Measurements from ENCODE around the gene CDADC1. TPM values are rescaled to one million over a fixed set of nuclear protein-coding genes. Genes with fewer than 3 reads are reported as not detected.

Gene CDADC1
- total RNA-seq, 2 donors from 2014 or later, result 11.7 to 13.6 TPM

DNA sequence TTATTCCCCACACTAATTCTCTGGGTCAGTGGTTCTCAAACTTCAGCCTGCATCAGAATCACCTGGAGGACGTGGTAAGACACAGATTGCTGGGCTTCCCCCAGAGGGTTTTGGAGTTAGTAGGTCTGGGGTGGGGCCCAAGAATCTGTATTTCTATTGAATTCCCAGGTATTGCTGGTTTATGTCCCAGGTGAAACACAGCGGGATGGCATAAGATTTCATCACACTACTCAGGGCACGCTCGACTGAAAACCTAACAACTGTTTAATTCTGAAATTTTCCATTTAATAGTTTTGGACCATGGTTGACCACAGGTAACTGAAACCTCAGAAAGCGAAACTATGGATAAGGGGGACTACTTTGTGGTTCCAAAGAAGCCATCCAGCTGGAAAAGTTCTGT lies 21.1 kb upstream of the CDADC1 start:
- no peak for ATAC-seq
- intact Hi-C loops (cut with DNase I), result no loop called here
- DNase-seq, result no peak

DNA sequence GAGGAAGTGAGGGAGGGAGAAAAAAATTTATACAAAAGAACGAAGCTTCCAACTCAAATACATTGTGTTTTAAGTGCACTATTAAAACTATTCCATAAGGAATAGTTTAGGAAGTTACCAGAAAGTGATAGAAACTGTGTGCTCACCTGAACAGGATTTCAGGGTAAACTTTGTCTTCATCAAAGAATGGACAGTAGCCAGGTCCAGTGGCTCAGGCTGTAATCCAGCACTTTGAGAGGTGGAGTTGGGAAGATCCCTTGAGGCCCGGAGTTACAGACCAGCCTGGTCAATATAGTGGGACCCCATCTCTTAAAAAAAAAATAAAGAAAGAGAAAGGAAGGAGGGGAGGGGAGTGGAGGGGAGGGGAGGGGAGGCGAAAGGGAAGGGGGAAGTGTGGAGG lies 13.0 kb upstream of the CDADC1 start:
- intact Hi-C loops (cut with DNase I), result no loop called here
- ATAC-seq (no peak), DNase-seq (no peak)

DNA sequence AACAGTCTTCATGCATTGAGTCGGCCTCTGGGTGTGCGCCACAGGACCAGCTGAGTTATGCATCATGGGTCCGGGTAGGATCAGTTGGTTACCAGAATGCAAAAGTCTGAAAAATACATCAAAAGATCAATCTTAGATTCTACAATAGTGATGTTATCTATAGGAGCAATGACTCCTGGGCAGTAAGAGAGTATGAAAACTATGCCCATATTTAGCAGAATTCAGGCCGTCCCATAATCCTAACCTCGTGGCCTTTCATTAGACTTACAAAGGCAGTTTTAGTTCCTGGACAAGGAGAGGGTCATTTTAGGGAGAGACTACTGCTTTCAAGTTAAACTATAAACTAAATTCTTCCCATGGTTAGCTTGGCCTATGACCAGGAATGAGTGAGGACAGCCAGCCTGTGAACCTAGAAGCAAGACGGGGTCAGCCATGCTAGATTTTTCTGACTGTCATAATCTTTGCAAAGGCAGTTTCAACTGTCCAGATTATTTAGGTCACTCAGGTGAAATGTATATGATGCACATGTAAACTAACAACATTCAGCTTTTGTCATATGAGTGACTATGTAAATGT lies 11.8 kb upstream of the CDADC1 start:
- intact Hi-C loops (cut with DNase I), result no loop called here
- no peak for DNase-seq
- no peak for ATAC-seq

DNA sequence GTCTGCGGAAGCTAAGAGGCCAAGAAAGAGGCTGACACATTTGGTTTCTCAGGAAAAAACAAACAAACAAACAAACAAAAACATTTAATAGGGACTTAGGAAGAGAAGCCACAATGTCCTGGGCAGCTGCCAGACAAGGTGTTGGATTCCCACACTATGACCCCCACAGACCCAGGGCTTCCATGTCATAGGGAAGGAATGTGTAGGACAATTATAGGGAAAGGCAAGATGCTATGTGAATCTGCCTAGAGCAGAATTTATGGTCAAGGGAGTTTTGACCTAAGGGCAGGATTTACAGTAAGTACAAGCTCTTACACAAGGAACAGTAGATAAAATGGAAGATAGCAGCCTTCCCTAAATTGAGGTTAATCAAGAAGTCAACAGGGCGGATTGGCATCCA lies 9.1 kb upstream of the CDADC1 start:
- intact Hi-C loops (cut with DNase I), result no loop called here
- DNase-seq (no peak), ATAC-seq (no peak)

DNA sequence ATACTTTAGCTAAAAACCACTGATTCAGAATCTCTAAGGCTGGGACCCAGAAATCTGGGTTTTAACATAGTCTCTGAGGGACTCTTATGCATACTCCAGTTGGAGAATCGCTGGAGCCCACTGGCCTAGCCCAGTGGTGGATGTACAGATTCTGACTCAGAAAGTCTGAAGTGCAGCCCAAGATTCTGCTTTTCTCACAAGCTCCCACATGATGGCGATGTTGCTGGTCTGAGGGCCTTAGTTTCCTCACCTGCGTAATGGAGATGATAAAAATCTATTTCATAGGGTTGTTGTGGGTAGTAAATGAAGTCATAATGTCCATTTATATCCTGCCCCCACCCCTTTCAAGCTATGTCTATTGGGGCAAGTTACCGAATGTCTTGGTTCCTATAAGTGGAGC lies 7.7 kb upstream of the CDADC1 start:
- no peak for ATAC-seq
- intact Hi-C loops (cut with DNase I), result no loop called here
- no peak for DNase-seq

DNA sequence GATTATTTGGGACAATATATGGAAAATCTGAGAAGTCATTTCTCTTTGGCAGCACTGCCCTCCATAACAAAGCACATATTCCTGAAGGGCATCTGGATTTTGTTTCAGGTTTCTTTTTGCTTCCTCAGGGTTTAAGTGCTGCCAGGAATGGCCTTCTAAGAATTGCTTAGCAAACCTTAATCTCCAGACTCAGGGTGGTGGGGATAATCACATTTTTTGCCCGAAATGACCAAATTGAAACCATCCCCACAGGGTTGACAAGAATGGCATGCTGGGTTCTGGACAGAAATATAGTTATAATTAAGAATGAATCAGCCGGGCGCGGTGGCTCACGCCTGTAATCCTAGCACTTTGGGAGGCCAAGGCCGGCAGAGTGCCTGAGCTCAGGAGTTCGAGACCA lies 6.4 kb upstream of the CDADC1 start:
- intact Hi-C loops (cut with DNase I), result no loop called here
- ATAC-seq, result no peak
- no peak for DNase-seq

DNA sequence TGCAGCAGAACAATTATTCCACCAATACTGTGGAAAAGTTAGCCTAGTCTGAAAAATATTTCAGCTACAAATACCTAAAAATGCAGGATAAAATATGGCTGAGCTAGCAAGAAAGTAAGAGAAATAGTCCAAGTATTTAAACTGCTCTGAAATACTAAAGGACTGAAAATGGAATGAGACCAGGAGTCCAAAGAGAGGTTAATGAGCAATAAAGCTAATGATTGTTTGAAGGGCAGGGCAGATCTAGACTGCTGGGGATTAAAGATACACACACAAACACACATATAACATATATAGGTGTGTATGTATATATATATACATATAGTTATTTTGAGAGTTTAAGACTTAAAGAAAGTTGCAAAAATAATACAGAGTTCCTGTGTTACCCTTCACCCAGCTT lies 2.6 kb upstream of the CDADC1 start:
- no peak for ATAC-seq
- no peak for DNase-seq
- intact Hi-C loops (cut with DNase I), result no loop called here

DNA sequence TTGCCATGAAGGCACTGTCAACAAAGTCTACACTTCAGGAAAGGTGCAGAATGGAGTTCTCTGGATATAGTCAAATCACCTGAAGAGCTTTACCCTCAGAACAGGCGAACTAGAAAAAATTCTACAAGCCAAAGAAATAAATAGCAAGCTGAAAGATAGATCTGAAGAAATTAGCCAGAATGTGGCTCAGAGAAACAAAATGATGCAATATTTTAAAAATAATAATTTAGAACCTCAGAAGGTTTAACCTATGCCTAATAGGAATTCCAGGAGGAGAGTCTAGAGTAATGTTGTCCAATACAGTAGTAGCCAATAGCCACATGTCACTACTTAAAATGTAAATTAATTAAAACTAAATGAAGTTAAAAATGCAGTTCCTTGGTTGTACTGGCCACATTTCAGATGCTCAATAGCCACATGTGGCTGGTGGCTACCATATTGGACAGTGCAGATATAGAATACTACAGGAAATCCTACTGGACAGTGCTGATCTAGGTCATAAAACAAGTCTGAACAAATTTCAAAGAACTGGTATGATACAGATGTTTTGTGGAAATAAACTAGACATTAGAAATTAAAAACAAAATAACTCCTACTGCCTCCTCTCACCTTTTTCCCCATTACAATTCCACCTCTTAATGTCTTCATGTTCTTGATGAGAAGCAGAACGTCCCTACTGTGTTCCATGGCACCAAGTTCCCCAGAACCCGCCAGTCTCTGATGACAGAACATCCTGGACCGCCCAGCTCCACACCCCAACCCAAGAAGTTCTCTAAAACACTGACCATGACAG lies 679 bp upstream of the CDADC1 start:
- intact Hi-C loops (cut with DNase I), result no loop called here
- no peak for DNase-seq
- ATAC-seq, result peak; percentile 72 to 81

DNA sequence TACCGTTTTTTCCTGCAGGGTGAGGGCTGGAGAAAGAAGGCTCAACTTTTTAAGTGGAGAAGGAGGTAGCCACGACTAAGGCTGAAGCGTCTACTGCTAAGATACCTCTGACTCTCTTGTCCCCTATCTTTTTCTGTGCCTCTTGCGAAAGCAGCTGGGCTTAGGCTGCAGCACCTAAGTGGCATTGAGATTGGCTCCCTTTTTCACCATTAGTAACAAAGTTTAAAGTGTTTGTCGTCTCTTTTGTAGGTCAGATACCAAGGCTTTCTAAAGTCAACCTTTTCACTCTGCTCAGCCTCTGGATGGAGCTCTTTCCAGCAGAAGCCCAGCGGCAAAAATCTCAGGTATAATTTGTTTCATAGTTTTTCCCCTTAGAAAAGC lies 887 bp downstream of the CDADC1 start:
- no peak for DNase-seq
- no peak for ATAC-seq
- intact Hi-C loops (cut with DNase I), result no loop called here

DNA sequence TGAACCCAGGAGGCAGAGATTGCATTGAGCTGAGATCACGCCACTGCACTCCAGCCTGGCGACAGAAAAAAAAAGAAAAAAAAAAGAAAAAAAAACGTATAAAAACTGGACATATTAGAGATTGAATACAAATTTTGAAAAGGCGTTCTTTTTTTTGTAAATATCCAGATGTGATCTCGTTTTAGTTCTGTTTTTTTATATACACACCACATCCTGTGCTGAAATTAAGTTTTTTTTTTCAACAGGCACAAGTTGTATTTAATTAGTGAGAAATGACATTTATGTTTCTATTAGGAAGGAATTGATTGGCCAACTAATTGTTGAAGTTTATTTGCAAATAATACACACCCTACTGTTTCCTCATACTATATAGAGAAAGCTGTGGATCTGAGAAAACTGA lies 3.6 kb downstream of the CDADC1 start:
- ATAC-seq (no peak), DNase-seq (no peak)
- intact Hi-C loops (cut with DNase I), result no loop called here

DNA sequence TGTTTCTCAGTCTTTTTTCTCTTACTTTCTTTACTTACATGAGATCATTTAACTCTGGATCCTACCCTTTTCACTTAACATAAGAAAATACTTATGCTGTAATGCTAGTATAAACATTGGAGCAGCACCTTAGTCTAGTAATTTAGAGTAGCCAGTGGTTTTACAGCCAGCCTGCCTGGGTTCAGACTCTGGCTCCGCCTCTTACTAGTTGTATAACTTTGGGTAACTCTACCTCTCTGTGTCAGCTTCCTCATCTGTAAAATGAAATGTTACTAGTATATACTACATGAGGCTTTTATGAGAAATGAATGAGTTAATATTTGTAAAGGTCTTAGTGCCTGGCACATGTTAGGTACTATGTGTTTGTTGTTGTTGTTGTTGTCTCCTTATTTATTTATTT lies 5.6 kb downstream of the CDADC1 start:
- DNase-seq, result no peak
- ATAC-seq, result no peak
- intact Hi-C loops (cut with DNase I), result no loop called here

DNA sequence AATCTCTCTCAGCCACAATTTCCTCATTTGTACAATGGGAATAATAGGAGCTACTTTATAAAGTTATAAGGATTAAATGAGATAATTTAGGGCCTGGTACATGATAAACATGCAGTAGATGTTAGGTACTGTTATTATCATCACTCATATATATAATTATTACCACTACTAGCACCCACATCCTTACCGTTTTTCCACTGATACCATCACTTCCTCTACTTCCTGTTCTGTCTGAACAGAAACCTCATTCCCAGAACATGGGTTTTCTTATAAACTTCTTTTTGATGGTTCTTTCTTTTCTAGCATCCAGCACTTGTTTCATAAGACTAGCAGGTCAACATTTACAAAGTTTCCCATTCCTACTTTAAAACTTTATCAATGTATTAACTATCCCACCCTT lies 6.3 kb downstream of the CDADC1 start:
- no peak for DNase-seq
- intact Hi-C loops (cut with DNase I), result no loop called here
- no peak for ATAC-seq

DNA sequence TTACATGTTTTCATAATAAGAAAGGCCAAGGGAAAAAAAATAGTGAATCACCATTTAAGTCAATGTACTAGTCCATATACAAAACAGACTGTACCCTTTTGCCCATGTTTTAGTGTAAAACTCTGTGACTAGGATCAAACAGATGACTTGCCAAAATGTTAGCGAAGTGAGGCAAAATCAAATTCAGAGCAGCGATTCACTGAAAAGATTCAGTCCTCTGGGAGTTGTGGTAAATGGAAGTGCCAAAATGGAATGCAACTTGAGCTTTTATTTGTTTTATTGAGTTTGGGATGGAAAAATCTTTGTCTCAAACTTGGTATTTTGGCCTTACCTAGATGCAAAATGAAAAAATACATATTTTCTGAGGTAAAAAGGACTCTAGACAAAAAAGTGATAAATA lies 9.1 kb downstream of the CDADC1 start:
- intact Hi-C loops (cut with DNase I), result no loop called here
- ATAC-seq (no peak), DNase-seq (no peak)

DNA sequence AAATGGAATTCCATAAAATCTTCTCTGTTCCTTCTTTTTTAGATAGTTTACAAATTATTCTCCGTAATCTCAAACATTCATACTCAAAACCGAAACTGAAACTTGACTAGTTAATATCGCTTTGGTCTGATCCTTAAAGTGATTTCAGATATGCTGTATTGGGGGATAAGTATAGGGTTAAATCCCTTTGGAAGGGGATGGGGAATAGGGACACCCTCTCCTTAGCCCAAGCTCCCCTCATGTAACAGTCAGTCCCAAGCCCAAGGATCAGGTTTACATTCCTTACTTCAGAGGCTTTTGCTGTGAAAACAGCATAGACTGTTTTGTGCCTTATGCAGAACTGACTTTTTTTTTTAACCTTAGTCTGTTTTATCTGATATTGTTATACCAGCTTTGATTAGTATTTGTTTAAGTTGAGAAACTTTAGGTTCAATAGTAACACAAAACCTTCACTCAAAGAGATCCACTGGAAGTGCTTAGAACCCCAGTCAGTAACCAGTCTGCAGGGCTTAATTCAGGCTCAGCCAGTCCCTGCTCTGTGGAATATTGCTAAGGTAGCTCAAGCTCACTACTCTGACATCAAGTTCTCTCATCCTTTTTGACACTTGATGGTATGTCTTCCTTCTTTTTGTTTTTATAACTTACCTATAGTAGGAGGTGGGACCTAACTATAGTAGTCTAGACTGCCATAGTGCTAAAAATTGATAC lies 10.5 kb downstream of the CDADC1 start:
- DNase-seq, result no peak
- intact Hi-C loops (cut with DNase I), result no loop called here
- ATAC-seq, result no peak

DNA sequence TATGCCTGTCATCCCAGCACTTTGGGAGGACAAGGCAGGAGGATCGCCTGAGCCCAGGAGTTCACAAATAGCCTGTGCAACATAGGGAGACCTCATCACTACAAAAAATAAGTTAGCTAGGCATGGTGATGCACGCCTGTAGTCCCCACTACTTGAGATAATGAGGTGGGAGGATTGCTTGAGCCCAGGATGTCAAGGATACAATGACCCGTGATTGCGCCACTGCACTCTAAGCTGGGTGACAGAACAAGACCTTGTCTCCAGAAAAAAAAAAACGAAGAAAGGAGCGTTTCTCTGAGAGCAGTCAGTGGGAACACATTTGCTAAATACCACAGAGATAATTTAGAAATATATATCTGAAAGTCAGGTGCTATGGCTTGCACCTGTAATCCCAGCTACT lies 11.9 kb downstream of the CDADC1 start:
- DNase-seq (no peak), ATAC-seq (no peak)
- intact Hi-C loops (cut with DNase I), result no loop called here

DNA sequence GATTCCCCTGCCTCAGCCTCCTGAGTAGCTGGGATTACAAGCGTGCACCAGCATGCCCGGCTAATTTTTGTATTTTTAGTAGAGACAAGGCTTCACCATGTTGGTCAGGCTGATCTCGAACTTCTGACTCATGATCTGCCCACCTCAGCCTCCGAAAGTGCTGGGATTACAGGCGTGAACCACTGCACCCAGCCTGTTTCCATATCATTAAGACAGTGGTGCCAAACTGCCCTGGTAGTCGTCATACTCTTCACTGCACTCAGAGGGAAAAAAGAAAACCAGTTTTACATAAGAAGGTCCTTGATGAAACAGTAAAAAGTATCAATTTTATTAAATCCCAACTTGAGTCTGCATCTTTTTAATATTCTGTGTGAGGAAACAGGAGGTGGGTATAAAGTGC lies 14.9 kb downstream of the CDADC1 start:
- no peak for DNase-seq
- ATAC-seq, result no peak
- intact Hi-C loops (cut with DNase I), result no loop called here

DNA sequence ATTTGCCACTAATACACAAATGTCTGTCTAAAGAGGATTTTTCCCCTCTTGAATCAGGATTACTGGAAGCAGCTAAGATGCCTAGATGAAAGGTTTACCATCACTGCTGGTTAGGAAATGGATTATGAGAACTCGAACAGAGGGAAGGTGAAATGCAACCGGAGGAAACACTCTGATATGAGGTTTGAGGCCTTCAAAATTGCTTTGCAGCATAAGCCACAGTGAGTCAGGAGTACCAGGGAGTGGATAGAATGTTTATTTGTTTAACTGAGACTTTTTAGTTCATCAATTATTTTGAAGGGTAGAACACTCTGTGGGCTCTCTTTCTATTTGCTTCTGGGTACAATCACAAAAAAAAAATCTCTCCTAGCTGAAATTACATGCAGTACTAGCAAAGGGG lies 18.1 kb downstream of the CDADC1 start:
- ATAC-seq (no peak), DNase-seq (no peak)
- intact Hi-C loops (cut with DNase I), result no loop called here

DNA sequence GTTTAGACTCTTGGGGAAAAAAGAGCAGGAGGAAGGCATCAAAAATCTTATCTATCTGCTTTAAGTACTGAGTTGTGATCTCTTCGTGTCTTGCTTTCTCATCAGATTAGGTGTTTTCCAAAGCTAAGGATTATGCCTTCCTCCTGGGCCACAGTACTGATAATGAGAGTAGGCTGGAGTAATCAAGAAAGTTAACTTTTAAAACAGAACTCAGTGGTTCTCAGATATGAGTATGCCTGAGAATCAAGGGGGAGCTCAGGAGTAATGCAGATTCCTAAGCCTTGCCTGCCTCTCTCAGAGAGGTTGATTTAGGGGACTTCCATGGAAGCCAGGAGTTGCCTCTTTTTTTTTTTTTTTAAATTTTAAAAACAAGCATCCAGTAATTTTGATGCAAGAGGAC lies 23.5 kb downstream of the CDADC1 start:
- intact Hi-C loops (cut with DNase I), result loop anchor here in 1 of 2 donors (10.0 kb wide), 1 partner anchor 166 kb away; no protein-coding TSS in a partner anchor

DNA sequence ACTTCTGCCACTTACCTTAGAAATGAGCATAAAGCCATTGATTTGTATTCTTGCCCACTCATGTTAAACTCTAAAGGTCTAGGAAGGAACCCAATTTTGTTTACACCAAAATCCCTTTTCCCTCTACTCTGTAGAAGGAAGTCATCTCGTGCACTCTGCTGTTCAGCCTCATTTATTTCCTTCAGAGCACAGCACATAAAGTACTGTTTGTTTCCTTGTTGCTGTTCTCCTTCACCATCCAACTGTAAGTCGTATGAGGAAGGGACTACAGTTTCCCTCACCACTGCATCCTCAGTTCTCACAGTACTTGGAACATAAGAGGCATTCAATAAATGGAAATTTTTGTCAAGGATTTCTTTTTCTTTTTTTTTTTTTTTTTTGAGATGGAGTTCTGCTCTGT lies 24.6 kb downstream of the CDADC1 start:
- no peak for ATAC-seq
- intact Hi-C loops (cut with DNase I), result loop anchor here in 1 of 2 donors (10.0 kb wide), 1 partner anchor 167 kb away; no protein-coding TSS in a partner anchor
- no peak for DNase-seq

More for the DNA sequence above, 23.5 kb downstream of the CDADC1 start:
- ATAC-seq (no peak), DNase-seq (no peak)

DNA sequence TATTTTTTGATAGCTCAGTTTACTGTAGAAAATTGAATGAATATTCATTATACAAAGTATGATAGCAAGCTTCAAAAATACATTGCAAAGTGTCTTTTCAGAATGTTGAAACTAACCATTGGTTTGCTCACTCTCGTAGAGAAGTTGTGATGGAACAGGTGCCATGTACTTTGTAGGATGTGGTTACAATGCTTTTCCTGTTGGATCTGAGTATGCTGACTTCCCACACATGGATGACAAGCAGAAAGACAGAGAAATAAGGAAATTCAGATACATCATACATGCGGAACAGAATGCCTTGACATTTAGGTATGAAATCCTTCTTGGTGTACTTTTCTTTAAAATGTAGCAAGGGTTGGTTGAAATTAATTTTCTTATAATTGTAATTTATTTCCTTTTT lies 30.5 kb downstream of the CDADC1 start:
- intact Hi-C loops (cut with DNase I), result loop anchor here in 1 of 2 donors (10.0 kb wide), 1 partner anchor 173 kb away; no protein-coding TSS in a partner anchor

More for the DNA sequence above, 30.5 kb downstream of the CDADC1 start:
- DNase-seq (no peak), ATAC-seq (no peak)
